AG10803 (cell line): ENCODE results near the gene MYO5A.
"Not testable (repeated sequence)": the region's sequence is repeated elsewhere in the genome, so short reads cannot be mapped to it uniquely, and the experiment has no call there.

Experiments used
- DNase-seq: peaks from one replicate; pipeline ENCODE4 v3.0.0; 2010; ENCODE audit warnings: low read depth
- H3K4me3 ChIP-seq: 2 replicates; pipeline ENCODE4 v1.5.1; 2011; ENCODE audit warnings: mild to moderate bottlenecking, low read length, control low read depth
- TF ChIP-seq, protein P1 (sequence below): conservative IDR thresholded peaks from 2 replicates; pipeline ENCODE4 v1.5.1; 2011; ENCODE audit warnings: mild to moderate bottlenecking, low read length, control low read depth, inconsistent platforms

The MYO5A gene

DNA sequence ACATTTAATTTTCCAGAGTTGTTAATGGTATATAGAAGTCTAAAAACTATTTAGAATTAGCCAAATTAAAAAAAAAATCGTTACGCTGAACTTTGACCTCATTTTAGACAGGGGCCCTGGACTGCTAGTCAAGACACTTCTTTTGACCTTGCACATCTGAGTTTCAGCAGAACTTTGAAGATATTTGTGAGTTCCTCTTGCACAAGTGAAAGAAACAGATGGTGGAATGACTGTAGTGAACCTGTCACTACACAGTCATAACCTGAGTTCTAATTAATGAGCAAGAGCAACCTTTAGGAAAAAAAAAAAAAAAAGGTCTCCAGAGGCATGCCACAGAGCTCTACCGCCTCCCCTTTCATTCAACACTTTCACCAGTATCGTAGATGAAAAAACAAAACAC is 238.4 kb downstream of the MYO5A start:
- TF ChIP-seq, protein P1, sequence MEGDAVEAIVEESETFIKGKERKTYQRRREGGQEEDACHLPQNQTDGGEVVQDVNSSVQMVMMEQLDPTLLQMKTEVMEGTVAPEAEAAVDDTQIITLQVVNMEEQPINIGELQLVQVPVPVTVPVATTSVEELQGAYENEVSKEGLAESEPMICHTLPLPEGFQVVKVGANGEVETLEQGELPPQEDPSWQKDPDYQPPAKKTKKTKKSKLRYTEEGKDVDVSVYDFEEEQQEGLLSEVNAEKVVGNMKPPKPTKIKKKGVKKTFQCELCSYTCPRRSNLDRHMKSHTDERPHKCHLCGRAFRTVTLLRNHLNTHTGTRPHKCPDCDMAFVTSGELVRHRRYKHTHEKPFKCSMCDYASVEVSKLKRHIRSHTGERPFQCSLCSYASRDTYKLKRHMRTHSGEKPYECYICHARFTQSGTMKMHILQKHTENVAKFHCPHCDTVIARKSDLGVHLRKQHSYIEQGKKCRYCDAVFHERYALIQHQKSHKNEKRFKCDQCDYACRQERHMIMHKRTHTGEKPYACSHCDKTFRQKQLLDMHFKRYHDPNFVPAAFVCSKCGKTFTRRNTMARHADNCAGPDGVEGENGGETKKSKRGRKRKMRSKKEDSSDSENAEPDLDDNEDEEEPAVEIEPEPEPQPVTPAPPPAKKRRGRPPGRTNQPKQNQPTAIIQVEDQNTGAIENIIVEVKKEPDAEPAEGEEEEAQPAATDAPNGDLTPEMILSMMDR, result no peak
- H3K4me3 ChIP-seq, result no peak overlapping the region
- DNase-seq, result no peak

DNA sequence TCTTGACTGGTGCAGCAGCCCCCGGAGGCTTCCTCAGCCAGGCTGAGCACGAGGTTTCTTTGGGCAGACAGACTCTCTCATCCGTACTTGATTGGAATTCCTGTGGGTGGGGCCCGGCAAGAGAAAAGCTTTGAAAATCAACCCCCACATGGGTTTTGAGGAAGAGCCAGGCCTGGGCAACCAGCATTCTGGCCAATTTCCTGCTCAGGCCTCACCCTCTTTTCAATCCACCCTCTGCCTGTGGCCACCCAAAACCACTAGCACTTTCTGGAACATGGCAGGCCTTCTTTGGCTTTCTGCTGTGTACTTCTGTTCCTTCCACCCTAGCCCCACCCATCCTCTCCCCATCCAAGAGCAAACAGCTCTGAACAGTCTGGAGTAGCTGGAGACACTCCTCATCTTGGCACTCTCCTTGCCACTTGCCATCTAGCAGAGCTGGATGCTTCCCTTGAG is 239.0 kb downstream of the MYO5A start:
- no peak overlapping the region for H3K4me3 ChIP-seq
- no peak for DNase-seq
- TF ChIP-seq, protein P1, result no peak

DNA sequence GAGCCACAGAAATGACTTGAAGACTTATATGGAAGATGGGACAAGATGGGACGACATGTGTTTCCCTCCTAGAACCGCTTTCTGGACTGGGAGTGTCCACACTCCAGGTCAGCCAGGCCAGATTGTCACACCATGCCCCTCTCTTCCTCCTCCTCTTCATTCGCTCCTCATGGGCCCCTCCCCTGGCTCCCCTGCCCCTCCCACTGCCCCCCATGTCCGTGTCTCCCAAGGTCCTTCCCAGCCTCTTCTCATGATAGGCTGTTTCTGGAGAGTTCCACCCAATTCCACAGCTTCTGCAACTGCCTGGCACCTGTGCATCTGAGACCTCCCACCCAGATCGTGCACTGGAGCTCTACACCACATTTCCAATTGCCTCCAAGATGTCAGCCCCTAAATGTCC is 239.7 kb downstream of the MYO5A start:
- H3K4me3 ChIP-seq, result no peak overlapping the region
- TF ChIP-seq, protein P1, result no peak
- DNase-seq, result no peak

DNA sequence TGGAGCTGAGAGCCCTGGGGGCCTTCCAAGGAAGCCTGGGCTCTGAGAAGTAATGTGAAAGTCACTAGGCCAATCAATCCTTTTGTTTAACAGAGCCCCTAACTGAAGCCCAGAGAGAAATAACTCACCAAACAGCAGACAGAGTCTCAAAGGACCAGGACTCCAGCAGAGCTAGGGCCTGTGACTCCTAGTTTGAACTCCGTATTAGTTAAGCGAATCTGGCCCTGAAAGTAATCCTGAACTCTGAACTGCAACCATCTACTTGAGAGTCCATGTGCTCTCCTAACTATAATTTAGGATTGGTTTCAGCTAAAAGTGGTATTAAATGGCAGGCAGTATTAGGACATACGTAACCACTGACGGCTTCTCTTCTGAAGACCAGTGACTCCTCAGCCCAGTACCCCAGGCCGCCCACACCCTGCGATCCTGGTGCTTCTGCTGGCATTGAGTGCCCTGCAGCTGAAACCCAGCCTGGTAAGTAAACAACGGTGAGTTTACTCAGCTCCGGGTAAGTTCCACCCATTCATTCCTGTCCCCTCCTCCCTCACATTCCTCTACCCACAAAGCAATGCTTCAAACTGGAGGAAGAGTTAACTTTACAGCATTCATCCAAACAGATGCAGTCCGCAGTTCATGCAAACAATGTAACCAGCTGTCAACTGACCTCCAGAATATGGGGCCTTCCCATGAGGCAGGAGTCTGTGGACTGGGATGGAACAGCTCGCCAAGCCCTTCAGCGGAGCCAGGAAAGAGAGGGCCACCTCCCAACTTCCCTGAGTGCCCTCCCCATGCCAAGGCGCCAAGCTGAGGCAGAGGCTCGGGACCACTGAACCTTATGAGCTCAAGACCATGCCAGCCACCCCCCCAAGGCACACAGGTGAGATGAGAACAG is 240.4 kb downstream of the MYO5A start:
- no peak for DNase-seq
- no peak overlapping the region for H3K4me3 ChIP-seq
- TF ChIP-seq, protein P1, result no peak

DNA sequence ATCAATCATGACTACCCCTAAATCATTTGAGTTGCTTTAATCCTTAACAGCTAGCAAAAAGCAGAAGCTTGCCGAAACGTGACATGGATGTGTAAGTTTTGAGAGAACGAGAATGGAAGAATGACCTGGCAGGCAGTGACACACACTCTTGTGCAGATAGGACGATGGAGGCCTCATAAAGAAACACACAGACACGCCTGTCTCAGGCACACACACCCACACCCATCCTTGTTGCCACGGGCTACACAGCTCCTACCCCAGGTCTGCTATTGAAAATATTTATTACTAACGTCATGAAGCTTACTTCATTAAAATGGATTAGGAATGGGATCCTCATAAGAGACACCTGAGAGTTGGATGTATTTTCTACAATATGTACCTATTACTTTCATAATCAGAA is 241.6 kb downstream of the MYO5A start:
- TF ChIP-seq, protein P1, result no peak
- no peak for DNase-seq
- H3K4me3 ChIP-seq, result no peak overlapping the region

DNA sequence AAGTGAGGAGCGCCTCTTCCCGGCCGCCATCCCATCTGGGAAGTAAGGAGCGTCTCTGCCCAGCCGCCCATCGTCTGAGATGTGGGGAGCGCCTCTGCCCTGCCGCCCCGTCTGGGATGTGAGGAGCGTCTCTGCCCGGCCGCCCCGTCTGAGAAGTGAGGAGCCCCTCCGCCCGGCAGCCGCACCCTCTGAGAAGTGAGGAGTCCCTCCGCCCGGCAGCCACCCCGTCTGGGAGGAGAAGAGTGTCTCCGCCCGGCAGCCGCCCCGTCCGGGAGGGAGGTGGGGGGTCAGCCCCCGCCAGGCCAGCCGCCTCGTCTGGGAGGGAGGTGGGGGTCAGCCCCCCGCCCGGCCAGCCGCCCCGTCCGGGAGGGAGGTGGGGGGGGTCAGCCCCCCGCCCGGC is 242.7 kb downstream of the MYO5A start:
- not testable (repeated sequence) for DNase-seq, H3K4me3 ChIP-seq

DNA sequence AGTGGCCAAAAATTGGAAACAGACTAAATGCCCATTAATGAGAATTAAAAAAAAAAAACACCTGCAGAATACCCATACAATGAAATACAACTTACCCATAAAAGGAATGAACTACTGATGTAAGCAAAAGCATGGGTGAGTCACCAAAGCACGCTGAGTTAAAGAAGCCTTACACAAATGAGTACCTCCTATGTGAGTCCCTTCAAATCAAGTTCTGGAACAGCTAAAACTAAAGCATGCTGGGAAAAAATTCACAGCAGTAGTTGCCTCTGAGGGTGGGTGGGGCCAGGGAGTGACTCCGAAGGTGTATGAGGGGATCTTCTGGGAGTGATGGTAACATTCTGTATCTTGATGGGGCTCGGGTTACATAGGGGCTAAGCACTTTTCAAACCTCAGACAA is 244.5 kb downstream of the MYO5A start:
- TF ChIP-seq, protein P1, result no peak
- DNase-seq, result no peak
- H3K4me3 ChIP-seq, result no peak overlapping the region
